Activated T-helper 1 cell treated with anti-CD3 and anti-CD28 coated beads, Interleukin-12 subunit alpha, Interleukin-12 subunit beta, Interleukin-2, Interleukin-4 antibody, amounts not matched to agents 30 ng/mL and 10 ng/mL and 1 ng/mL, durations not matched to agents 14 hours and 24 hours and 36 hours (primary cell): ENCODE measurements around the gene GOLGA6C. TPM values are rescaled to one million over a fixed set of nuclear protein-coding genes. Genes with fewer than 3 reads are reported as not detected.
"Not testable (repeated sequence)": the region's sequence is repeated elsewhere in the genome, so short reads cannot be mapped to it uniquely, and the experiment has no call there.

Experiments
- DNase-seq: peaks from one replicate; pipeline ENCODE4 v3.0.0; 2021; ENCODE audit warnings: low spot score
- H3K27ac Mint-ChIP-seq: one replicate; pipeline ENCODE4 v1.8.0; 2021; ENCODE audit warnings: mild to moderate bottlenecking, mixed read lengths
- H3K27me3 Mint-ChIP-seq: one replicate; pipeline ENCODE4 v1.8.0; 2022; ENCODE audit warnings: mild to moderate bottlenecking, moderate library complexity, mixed read lengths; ENCODE audit not compliant: insufficient read depth
- H3K36me3 Mint-ChIP-seq: one replicate; pipeline ENCODE4 v1.8.0; 2021; ENCODE audit warnings: low read depth, mixed read lengths
- H3K4me1 Mint-ChIP-seq: one replicate; pipeline ENCODE4 v1.8.0; 2021; ENCODE audit warnings: low read depth, mixed read lengths
- H3K4me3 Mint-ChIP-seq: one replicate; pipeline ENCODE4 v1.8.0; 2021; ENCODE audit warnings: mild to moderate bottlenecking, moderate library complexity, mixed read lengths
- H3K9me3 Mint-ChIP-seq: one replicate; pipeline ENCODE4 v1.8.0; 2021; ENCODE audit warnings: mixed read lengths
- intact Hi-C: fragments of 100-400 bp; cut with micrococcal nuclease; formaldehyde crosslinking; loops from one replicate; pipeline ENCODE4 v1.15.1; 2024
- total RNA-seq: library from RNA; stranded (reverse); gene quantifications from 2 replicates; pipeline ENCODE4 v1.2.3, GENCODE V29; 2022

The GOLGA6C gene, protein sequence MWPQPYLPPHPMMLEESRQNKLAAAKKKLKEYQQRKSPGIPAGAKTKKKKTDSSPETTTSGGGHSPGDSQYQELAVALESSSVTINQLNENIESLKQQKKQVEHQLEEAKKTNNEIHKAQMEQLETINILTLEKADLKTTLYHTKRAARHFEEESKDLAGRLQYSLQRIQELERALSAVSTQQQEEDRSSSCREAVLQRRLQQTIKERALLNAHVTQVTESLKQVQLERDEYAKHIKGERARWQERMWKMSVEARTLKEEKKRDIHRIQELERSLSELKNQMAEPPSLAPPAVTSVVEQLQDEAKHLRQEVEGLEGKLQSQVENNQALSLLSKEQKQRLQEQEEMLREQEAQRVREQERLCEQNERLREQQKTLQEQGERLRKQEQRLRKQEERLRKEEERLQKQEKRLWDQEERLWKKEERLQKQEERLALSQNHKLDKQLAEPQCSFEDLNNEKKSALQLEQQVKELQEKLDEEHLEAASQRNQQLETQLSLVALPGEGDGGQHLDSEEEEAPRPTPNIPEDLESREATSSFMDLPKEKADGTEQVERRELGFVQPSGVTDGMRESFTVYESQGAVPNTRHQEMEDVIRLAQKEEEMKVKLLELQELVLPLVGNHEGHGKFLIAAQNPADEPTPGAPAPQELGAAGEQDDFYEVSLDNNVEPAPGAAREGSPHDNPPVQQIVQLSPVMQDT
- not detected in 2 replicates for total RNA-seq

DNA sequence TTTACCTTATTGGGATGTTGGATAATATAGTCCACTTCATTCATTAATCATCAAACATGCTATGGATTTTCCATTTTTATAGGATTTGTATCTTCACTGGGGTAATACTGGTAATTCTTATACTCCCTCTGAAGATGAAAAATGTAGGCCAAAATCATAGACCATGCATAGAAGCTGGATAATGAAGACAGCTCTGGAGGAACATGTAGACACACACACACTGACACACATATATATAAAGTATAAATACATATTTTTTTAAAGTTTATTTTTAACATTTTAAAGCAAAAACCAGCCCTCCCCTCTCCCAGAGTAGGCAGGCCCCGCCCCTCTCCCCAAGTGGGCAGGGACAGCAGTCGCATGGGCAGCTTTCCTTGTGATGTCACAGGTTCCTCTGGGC is at the start of gene GOLGA6C:
TSS of gene GOLGA6C (plus strand) at position 301 of the 400 bp plus-strand sequence. CDS start 265 bp downstream, outside the sequence.
- intact Hi-C loops, H3K4me3 Mint-ChIP-seq, H3K9me3 Mint-ChIP-seq, H3K36me3 Mint-ChIP-seq, H3K27ac Mint-ChIP-seq, DNase-seq, H3K27me3 Mint-ChIP-seq, H3K4me1 Mint-ChIP-seq: not testable (repeated sequence)

DNA sequence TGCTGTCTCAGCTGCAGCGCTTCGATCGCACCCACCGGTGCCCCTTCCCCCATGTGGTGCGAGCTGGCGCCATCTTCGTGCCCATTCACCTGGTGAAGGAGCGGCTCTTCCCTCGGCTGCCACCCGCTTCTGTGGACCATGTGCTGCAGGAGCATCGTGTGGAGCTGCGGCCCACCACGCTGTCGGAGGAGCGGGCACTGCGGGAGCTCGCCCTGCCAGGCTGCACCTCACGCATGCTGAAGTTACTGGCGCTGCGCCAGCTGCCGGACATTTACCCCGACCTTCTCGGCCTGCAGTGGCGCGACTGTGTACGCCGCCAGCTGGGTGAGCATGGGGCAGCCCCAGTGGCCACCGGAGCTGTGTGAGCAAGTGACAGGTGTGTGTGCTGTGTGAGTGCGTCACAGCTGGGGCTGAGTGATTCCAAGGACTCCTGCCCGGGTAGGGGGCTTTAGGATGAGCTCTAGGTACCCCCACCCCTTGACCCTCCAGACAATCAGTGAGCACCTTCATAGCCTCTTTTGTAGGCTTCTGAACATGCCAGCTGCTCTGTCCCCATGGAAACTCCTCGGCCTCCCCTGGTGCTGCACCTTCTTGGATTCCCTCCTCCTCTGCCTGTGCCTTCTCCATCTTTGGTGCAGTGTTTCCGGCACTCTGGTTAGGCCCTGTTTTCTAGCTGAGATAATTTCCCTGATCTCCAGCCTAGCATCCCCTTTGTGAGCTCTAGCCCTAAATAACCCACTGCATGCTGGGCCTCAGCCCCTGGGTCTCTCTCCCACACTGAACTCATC is 49.4 kb upstream of the GOLGA6C start:
- Mint-ChIP-seq H3K9me3 (no peaks in the 10 kb centered on the region), H3K4me3 (no peak overlapping the region), H3K27ac (no peak overlapping the region), H3K36me3 (peaks cover 42% of the 10 kb centered on the region), H3K4me1 (peaks cover 27% of the 10 kb centered on the region), H3K27me3 (no peaks in the 10 kb centered on the region)
- intact Hi-C loops = no loop called here
- DNase-seq = no peak

DNA sequence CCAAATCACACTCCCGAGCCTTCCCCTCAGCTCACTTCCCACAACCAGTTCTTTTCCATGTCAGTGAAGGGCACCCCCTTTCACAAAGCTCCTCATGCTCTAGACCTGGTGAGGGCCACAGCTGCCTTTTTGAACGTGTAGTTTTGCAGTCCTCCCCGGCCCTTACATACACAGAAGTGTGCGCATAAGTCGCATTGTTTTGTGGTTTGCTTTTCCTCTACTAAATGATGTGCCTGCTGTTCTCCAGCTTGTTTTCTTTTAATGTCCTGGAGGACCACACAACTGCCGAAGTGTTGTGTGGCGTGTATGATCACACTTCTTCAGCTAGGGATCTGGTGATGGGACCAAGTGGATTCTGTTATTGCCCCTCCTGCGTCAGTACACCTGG is 48.9 kb upstream of the GOLGA6C start:
- Mint-ChIP-seq H3K9me3 (no peaks in the 10 kb centered on the region), H3K36me3 (peaks cover 42% of the 10 kb centered on the region), H3K4me1 (peaks cover 21% of the 10 kb centered on the region), H3K4me3 (no peak overlapping the region), H3K27ac (no peak overlapping the region), H3K27me3 (peaks cover 2% of the 10 kb centered on the region)
- DNase-seq = no peak
- intact Hi-C loops = no loop called here

DNA sequence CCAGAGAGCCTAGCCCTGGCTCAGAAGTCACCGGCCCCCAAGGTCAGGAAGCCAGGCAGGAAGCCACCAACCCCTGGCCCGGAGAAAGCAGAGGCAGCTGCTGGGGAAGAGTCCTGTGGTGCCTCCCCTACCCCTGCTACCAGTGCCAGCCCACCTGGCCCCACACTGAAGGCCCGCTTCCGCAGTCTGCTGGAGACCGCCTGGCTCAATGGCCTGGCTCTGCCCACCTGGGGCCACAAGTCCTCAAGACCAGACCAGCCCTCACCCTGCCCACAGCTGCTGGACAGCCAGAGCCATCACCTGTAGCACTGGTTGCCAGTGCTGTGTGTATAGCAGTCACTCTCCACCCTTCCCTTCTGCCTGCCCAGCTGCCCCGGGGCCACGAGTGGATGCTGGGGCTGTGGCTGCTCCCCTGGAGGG is 47.3 kb upstream of the GOLGA6C start:
- Mint-ChIP-seq H3K4me3 (no peak overlapping the region), H3K27me3 (peaks cover 2% of the 10 kb centered on the region), H3K36me3 (peaks cover 36% of the 10 kb centered on the region), H3K27ac (no peak overlapping the region), H3K9me3 (no peaks in the 10 kb centered on the region), H3K4me1 (peaks cover 10% of the 10 kb centered on the region)
- intact Hi-C loops = no loop called here
- DNase-seq = no peak

DNA sequence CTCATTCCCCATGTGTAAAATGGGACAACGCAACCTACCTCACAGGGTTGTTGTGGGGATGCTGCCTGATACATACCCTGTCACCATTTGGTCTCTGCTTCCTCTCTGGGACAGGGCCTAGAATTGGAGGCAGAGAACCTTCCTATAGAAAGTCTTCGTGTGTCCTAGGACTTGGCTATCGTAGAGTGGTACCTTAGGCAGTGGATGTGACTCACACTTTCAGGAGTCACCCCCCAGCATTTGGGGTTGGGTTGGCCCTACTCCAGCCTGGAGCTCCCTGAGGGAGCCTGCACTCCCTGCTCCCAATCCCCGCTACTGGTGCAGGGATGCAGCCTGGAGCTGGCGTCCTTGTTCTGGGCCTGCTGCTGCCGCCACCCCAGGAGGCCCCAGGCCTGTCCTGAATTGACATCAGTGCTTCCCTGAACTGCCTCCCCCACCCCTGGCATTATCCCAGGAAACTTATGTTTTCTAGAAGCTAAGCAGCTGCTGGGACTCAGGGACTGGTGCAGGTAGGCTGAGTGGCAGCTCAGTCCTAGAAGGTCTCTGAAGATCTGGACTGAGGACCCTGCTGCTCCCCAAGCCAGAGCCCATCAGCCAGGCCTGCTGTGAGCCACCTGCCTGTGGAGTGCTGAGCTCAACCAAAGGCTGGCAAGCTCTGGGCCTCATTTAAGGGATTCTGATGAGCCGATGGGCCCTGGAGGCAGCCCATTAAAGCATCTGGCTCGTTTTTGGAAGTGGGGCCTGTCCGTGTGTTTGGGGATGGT is 46.5 kb upstream of the GOLGA6C start:
- H3K36me3 Mint-ChIP-seq = peaks cover 36% of the 10 kb centered on the region
- no peak overlapping the region for H3K4me3 Mint-ChIP-seq
- DNase-seq = no peak
- H3K4me1 Mint-ChIP-seq = peaks cover 10% of the 10 kb centered on the region
- H3K27me3 Mint-ChIP-seq = peaks cover 2% of the 10 kb centered on the region
- intact Hi-C loops = no loop called here
- no peaks in the 10 kb centered on the region for H3K9me3 Mint-ChIP-seq
- H3K27ac Mint-ChIP-seq = no peak overlapping the region

DNA sequence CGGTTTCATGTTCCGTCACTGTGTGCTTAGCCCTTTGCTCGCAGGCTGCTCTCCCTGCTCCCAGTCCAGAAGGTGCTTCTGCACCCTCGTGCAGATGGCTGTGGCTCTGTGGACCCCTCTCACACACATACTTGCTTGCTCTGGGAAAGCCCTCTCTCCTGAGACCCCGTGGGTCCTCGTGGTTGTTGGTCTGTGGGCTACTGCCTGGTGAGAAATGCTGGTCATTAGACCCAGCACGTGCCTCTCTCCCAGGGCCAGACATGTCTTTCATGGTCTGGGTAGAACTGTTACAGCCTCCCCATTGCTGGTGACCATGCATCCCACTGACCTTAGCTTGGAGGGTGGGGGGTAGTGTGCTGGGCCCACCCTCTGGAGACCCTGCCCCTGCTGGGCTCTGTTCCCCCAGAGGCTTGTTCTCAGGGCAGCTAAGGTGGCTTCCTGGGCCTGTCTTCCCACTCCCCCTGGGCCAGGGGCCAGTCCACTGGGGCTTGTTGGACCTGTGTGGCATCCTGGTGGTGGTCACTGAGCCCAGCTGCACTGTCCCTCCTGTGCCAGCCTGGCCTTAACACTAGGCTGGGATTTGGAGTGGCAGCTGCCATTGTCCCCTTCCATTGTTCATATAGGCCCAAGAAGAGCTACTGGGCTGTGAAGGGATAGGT is 45.8 kb upstream of the GOLGA6C start:
- Mint-ChIP-seq H3K4me3 (no peak overlapping the region), H3K36me3 (peaks cover 32% of the 10 kb centered on the region), H3K27me3 (peaks cover 2% of the 10 kb centered on the region), H3K9me3 (no peaks in the 10 kb centered on the region), H3K27ac (no peak overlapping the region), H3K4me1 (peaks cover 10% of the 10 kb centered on the region)
- no peak for DNase-seq
- intact Hi-C loops = no loop called here

DNA sequence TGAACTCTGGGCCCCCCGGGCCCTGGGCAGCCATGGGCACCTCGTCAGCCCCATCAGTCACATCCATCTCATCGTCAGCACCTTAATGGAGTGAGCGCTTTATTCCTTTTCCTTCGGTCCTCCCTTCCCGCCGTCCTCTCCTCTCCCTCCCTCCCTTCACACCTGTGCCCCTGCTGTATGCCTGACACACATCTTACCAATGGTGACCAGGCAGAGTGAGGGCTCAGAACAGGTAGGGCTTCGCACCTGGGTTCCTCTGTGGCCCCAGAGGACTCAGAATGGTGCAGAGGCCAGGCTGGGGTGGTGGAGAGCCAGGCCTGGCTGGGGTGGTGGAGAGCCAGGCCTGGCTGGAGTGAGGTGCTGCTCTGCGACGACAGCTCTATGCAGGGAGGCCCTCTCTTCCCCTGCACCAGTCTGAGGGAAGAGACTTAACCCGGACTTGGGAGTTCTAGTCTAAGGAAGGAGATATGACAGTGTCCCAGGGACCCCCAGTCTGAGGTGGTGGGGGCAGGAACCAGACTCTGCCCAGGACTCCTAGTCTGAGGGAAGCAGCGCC is 44.8 kb upstream of the GOLGA6C start:
- Mint-ChIP-seq H3K4me3 (no peak overlapping the region), H3K27ac (no peak overlapping the region), H3K27me3 (peaks cover 2% of the 10 kb centered on the region), H3K4me1 (peaks cover 10% of the 10 kb centered on the region), H3K36me3 (peaks cover 28% of the 10 kb centered on the region), H3K9me3 (no peaks in the 10 kb centered on the region)
- intact Hi-C loops = no loop called here
- no peak for DNase-seq

DNA sequence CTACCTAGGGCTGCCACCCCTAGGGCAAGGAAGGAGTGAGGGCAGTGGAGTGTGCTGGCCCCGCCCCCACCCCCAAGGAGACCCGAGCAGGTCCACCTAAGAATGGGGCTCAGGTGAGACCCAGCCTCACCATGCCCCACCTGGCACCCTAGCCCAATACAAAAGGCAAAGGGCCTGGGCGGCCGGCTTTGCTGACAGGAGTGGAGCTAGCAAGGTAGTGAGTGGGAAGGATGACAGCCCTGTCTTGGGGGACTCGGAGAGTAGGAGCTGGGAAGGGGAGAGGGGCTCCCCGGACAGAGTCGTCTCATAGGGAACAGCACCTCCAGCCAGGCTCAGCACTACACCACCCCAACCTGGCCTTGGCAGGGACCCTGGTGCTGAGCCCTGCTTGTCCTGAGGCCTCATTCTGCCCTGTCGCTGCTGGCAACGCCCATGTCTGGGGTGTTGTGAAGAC is 44.3 kb upstream of the GOLGA6C start:
- no peak overlapping the region for H3K27ac Mint-ChIP-seq
- no peak overlapping the region for H3K4me3 Mint-ChIP-seq
- DNase-seq = no peak
- H3K4me1 Mint-ChIP-seq = peaks cover 10% of the 10 kb centered on the region
- intact Hi-C loops = no loop called here
- peaks cover 28% of the 10 kb centered on the region for H3K36me3 Mint-ChIP-seq
- H3K9me3 Mint-ChIP-seq = no peaks in the 10 kb centered on the region
- H3K27me3 Mint-ChIP-seq = peaks cover 2% of the 10 kb centered on the region

DNA sequence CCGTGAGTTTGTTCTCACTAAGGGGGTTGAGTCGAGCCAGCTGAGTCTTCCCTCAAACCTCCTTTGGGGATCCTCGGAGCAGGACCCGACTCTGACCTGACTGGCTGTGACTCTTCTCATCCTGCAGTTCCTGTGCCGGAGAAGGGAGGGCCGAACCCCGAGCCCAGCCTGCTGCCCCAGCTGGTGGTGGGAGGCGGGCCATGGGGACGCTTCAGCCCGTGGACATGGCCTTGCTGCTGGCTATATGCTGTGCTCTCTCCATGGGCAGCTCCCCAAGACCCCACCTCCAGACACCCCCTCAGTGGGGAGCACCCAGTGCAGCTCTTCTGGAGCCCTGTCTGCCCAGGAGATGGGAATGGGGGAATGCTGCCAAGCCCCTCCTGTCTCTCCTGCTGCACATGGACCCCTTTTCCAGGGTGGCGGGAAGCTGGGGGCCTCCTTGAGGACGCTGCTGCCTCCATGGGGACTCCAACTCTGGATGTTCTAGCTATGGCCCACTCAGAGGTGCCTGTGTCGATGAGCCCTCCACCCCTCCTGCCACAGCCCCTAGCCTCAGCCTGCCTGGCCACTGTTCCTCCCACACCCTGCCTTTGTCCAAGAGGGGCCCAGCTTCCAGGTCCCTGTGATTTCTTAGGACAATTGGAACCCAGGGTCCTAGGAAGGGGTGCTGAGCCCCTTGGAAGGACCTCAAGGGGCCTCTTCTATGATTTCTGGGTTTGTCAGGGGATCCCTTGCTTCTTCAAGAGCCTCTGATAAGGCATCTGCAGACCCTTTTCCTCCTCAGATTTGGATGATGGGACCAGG is 43.6 kb upstream of the GOLGA6C start:
- H3K36me3 Mint-ChIP-seq = peaks cover 22% of the 10 kb centered on the region
- no peak for DNase-seq
- no peak overlapping the region for H3K4me3 Mint-ChIP-seq
- no peaks in the 10 kb centered on the region for H3K9me3 Mint-ChIP-seq
- peaks cover 2% of the 10 kb centered on the region for H3K27me3 Mint-ChIP-seq
- H3K4me1 Mint-ChIP-seq = peaks cover 4% of the 10 kb centered on the region
- no peak overlapping the region for H3K27ac Mint-ChIP-seq
- intact Hi-C loops = no loop called here

DNA sequence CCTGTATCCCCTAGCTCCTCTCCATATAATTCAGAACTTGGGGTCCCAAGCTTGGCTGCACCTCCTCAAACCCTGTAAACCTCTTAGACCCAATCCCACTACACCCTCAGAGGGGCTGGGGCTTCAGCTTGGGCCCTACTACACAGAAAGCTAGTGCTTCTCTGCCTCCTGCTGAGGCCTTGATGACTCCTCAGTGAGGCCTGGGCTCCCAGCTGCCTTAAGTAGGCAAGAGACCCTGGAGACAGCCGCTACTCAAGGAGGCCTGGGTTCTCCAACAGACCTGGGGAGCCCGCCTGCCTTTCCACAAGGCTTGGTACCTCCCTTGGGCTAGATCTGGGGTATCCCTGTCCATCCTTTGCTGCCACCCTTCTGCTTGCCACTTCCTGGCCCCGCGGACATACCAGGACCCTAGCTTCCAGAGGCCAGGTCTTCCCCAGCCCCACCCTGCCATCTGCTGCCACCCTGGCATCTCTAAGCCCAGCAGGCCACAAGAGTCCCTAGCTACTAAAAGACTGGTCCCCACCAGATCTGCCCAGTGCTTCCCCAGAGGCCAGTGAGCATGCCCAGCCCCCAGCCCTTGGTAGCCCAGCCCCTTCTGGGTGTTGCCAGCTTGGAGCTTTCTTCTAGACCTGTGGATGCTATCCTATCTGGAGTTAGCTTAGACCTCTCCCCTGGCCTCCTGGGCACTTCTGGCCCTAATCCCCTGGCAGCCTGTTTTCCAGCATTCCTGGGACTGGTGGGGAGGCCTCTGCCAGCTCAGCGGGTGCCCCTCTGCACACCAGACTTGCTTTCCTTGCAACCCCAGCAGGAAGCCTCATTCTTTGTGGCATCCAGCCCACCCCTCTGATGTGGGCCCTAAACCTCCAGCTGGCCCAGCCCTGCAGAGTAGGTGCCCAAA is 42.8 kb upstream of the GOLGA6C start:
- Mint-ChIP-seq H3K9me3 (no peaks in the 10 kb centered on the region), H3K36me3 (peaks cover 15% of the 10 kb centered on the region), H3K27me3 (peaks cover 2% of the 10 kb centered on the region)

More for the DNA sequence above, 42.8 kb upstream of the GOLGA6C start:
- no peak for DNase-seq
- Mint-ChIP-seq H3K4me1 (no peaks in the 10 kb centered on the region), H3K4me3 (no peak overlapping the region), H3K27ac (no peak overlapping the region)
- intact Hi-C loops = no loop called here
